HT-29 (cell line): Measurements from ENCODE around the gene PRSS53. TPM values are rescaled to one million over a fixed set of nuclear protein-coding genes. Genes with fewer than 3 reads are reported as not detected.

ENCODE experiments used
- DNase-seq: peaks from one replicate; pipeline ENCODE4 v3.0.0-alpha.2; 2015; ENCODE audit warnings: low spot score
- total RNA-seq: library from RNA; depleted of rRNA; stranded (reverse); fragments of >200 nt; shearing (Covaris generic); gene quantifications from 2 replicates; pipeline ENCODE4 v1.2.3, GENCODE V29; 2014

PRSS53 gene
- total RNA-seq, 1 experiment from 2014 or later: 3.7 TPM

GRCh38 chr16:31094424-31095120, 5.8 kb upstream of the PRSS53 start, which contains the start of gene VKORC1:
Gene VKORC1 (minus strand): TSS chr16:31094797. CDS start chr16:31094729, 68 bp downstream.
- DNase-seq: peak; percentile 97

GRCh38 chr16:31094088-31094423, 5.3 kb upstream of the PRSS53 start:
- DNase-seq: peak; percentile 22

- DNase-seq: peak; percentile 43
Measured at GRCh38 chr16:31093132-31093703, 4.5 kb upstream of the PRSS53 start.

- no peak for DNase-seq
Measured at GRCh38 chr16:31092330-31092729, 3.6 kb upstream of the PRSS53 start.

GRCh38 chr16:31090540-31090939, 1.8 kb upstream of the PRSS53 start:
- DNase-seq: no peak

GRCh38 chr16:31089199-31089598, 456 bp upstream of the PRSS53 start:
- no peak for DNase-seq

- no peak for DNase-seq
Measured at GRCh38 chr16:31087971-31088370, 772 bp downstream of the PRSS53 start.

GRCh38 chr16:31087481-31087880, 1.3 kb downstream of the PRSS53 start:
- DNase-seq: no peak

GRCh38 chr16:31086629-31086906, 2.2 kb downstream of the PRSS53 start:
- DNase-seq: no peak

- no peak for DNase-seq
Measured at GRCh38 chr16:31085873-31086628, 2.7 kb downstream of the PRSS53 start.

GRCh38 chr16:31085411-31085810, 3.3 kb downstream of the PRSS53 start:
- no peak for DNase-seq

- no peak for DNase-seq
Measured at GRCh38 chr16:31084584-31085302, 4.0 kb downstream of the PRSS53 start.

- no peak for DNase-seq
Measured at GRCh38 chr16:31083981-31084380, 4.8 kb downstream of the PRSS53 start.

GRCh38 chr16:31083556-31083955, 5.2 kb downstream of the PRSS53 start:
- DNase-seq: no peak

GRCh38 chr16:31083081-31083480, 5.7 kb downstream of the PRSS53 start:
- DNase-seq: no peak

GRCh38 chr16:31082368-31083045, 6.2 kb downstream of the PRSS53 start:
- DNase-seq: no peak

GRCh38 chr16:31081428-31082351, 7.1 kb downstream of the PRSS53 start:
- no peak for DNase-seq

GRCh38 chr16:31080756-31081419, 7.9 kb downstream of the PRSS53 start:
- DNase-seq: no peak

GRCh38 chr16:31080035-31080629, 8.6 kb downstream of the PRSS53 start:
- DNase-seq: no peak
